ENCODE measurements around the gene PRDM12.
A peak's percentile ranks its signal among the peaks of the same experiment; 100 is the strongest.

- TF ChIP-seq, protein P1, sequence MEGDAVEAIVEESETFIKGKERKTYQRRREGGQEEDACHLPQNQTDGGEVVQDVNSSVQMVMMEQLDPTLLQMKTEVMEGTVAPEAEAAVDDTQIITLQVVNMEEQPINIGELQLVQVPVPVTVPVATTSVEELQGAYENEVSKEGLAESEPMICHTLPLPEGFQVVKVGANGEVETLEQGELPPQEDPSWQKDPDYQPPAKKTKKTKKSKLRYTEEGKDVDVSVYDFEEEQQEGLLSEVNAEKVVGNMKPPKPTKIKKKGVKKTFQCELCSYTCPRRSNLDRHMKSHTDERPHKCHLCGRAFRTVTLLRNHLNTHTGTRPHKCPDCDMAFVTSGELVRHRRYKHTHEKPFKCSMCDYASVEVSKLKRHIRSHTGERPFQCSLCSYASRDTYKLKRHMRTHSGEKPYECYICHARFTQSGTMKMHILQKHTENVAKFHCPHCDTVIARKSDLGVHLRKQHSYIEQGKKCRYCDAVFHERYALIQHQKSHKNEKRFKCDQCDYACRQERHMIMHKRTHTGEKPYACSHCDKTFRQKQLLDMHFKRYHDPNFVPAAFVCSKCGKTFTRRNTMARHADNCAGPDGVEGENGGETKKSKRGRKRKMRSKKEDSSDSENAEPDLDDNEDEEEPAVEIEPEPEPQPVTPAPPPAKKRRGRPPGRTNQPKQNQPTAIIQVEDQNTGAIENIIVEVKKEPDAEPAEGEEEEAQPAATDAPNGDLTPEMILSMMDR (conservative IDR thresholded peaks at IDR 0.05; ENCODE audit: low read depth in 2 of 2) = no peak
- TF ChIP-seq ZNF114 (CRISPR knock-in tag; IDR thresholded peaks at IDR 0.05) (no peak), CREB1 (CRISPR knock-in tag; IDR thresholded peaks at IDR 0.05; ENCODE audit: low read depth) (no peak), EZH2 (IDR thresholded peaks at IDR 0.05; ENCODE audit: low read depth, unreplicated experiment) (peak; percentile 93), POLR2AphosphoS5 (IDR thresholded peaks at IDR 0.05; ENCODE audit: low read depth) (no peak), ETS1 (IDR thresholded peaks at IDR 0.05) (no peak), STAT1 (IDR thresholded peaks at IDR 0.05; ENCODE audit: unreplicated experiment) (no peak)
- TF ChIP-seq, protein P2, sequence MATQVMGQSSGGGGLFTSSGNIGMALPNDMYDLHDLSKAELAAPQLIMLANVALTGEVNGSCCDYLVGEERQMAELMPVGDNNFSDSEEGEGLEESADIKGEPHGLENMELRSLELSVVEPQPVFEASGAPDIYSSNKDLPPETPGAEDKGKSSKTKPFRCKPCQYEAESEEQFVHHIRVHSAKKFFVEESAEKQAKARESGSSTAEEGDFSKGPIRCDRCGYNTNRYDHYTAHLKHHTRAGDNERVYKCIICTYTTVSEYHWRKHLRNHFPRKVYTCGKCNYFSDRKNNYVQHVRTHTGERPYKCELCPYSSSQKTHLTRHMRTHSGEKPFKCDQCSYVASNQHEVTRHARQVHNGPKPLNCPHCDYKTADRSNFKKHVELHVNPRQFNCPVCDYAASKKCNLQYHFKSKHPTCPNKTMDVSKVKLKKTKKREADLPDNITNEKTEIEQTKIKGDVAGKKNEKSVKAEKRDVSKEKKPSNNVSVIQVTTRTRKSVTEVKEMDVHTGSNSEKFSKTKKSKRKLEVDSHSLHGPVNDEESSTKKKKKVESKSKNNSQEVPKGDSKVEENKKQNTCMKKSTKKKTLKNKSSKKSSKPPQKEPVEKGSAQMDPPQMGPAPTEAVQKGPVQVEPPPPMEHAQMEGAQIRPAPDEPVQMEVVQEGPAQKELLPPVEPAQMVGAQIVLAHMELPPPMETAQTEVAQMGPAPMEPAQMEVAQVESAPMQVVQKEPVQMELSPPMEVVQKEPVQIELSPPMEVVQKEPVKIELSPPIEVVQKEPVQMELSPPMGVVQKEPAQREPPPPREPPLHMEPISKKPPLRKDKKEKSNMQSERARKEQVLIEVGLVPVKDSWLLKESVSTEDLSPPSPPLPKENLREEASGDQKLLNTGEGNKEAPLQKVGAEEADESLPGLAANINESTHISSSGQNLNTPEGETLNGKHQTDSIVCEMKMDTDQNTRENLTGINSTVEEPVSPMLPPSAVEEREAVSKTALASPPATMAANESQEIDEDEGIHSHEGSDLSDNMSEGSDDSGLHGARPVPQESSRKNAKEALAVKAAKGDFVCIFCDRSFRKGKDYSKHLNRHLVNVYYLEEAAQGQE (IDR thresholded peaks at IDR 0.05; ENCODE audit: unreplicated experiment) = no peak
Measured at GRCh38 chr9:130664251-130665028, at the start of gene PRDM12.

Data from GM23338 (cell line).